WTC11 (cell line): Measurements from ENCODE around the gene TAF1B. TPM values are rescaled to one million over a fixed set of nuclear protein-coding genes. Genes with fewer than 3 reads are reported as not detected.
A peak's percentile ranks its signal among the peaks of the same experiment; 100 is the strongest.

Source experiments
- ATAC-seq: fragments of 200-7000 bp; cut with Tn5 transposase; 2 replicates; pipeline ENCODE4 v1.10.0; 2021; ENCODE audit warnings: mild to moderate bottlenecking, moderate library complexity
- CTCF ChIA-PET: fragments of 300-600 bp; sonication (Branson Sonifier 250); formaldehyde crosslinking; loops from one replicate; lab custom pipeline; 2021; ENCODE audit warnings: antibody characterized with exemption; lab: Charles Lee
- POLR2A ChIA-PET: fragments of 350-600 bp; sonication (Branson Sonifier 250); formaldehyde crosslinking; loops from one replicate; lab custom pipeline; 2021; ENCODE audit warnings: antibody characterized with exemption; lab: Charles Lee
- DNase-seq: peaks from one replicate; pipeline ENCODE4 v3.0.0; 2021; ENCODE audit warnings: low spot score
- H3K27ac Mint-ChIP-seq: 2 replicates; pipeline ENCODE4 v1.8.0; 2021; ENCODE audit warnings: mixed read lengths
- H3K27me3 Mint-ChIP-seq: 2 replicates; pipeline ENCODE4 v1.8.0; 2021; ENCODE audit warnings: low read depth, mild to moderate bottlenecking, moderate library complexity, mixed read lengths
- H3K36me3 Mint-ChIP-seq: 2 replicates; pipeline ENCODE4 v1.8.0; 2021; ENCODE audit warnings: mixed read lengths
- H3K4me1 Mint-ChIP-seq: 2 replicates; pipeline ENCODE4 v1.8.0; 2022; ENCODE audit warnings: mixed read lengths
- H3K4me3 Mint-ChIP-seq: 2 replicates; pipeline ENCODE4 v1.8.0; 2021; ENCODE audit warnings: mild to moderate bottlenecking, moderate library complexity, mixed read lengths
- H3K9me3 Mint-ChIP-seq: 2 replicates; pipeline ENCODE4 v1.8.0; 2021; ENCODE audit warnings: mixed read lengths
- CREM ChIP-seq: sonication (generic); formaldehyde crosslinking; IDR thresholded peaks from 2 replicates; pipeline ENCODE4 v1.8.1; 2022; ENCODE audit warnings: mild to moderate bottlenecking, missing genetic modification reagents, moderate library complexity
- EMX1 ChIP-seq: fragments of 250-450 bp; sonication (Bioruptor Pico); IDR thresholded peaks from 2 replicates; pipeline ENCODE4 v1.8.0; 2021; ENCODE audit warnings: mild to moderate bottlenecking
- ETV6 ChIP-seq: sonication (generic); formaldehyde crosslinking; IDR thresholded peaks from 2 replicates; pipeline ENCODE4 v1.8.1; 2022; ENCODE audit warnings: mild to moderate bottlenecking, missing genetic modification reagents
- GABPB1 ChIP-seq: sonication (generic); formaldehyde crosslinking; IDR thresholded peaks from 2 replicates; pipeline ENCODE4 v1.8.1; 2023; ENCODE audit warnings: mild to moderate bottlenecking, missing genetic modification reagents
- GRHL2 ChIP-seq: fragments of 250-450 bp; sonication (Bioruptor Pico); IDR thresholded peaks from 2 replicates; pipeline ENCODE4 v1.8.0; 2022; ENCODE audit warnings: mild to moderate bottlenecking, moderate library complexity; ENCODE audit not compliant: insufficient replicate concordance, severe bottlenecking
- TEAD1 ChIP-seq: sonication (generic); formaldehyde crosslinking; IDR thresholded peaks from 2 replicates; pipeline ENCODE4 v1.8.0; 2022; ENCODE audit warnings: mild to moderate bottlenecking, missing genetic modification reagents
- ZNF423 ChIP-seq: fragments of 250-450 bp; sonication (Bioruptor Pico); IDR thresholded peaks from 2 replicates; pipeline ENCODE4 v2.1.2; 2022; ENCODE audit warnings: mild to moderate bottlenecking, moderate library complexity
- total RNA-seq: library from RNA; stranded (reverse); gene quantifications from 3 replicates; pipeline ENCODE4 v1.2.3, GENCODE V29; 2021
- TF ChIP-seq, protein P1 (sequence below): fragments of 250-450 bp; sonication (Bioruptor Pico); IDR thresholded peaks from 2 replicates; pipeline ENCODE4 v1.9.0; 2021; ENCODE audit warnings: mild to moderate bottlenecking
- TF ChIP-seq, protein P2 (sequence below): sonication (generic); formaldehyde crosslinking; IDR thresholded peaks from 2 replicates; pipeline ENCODE4 v1.8.0; 2022; ENCODE audit warnings: mild to moderate bottlenecking, missing genetic modification reagents
- TF ChIP-seq, protein P3 (sequence below): sonication (generic); formaldehyde crosslinking; IDR thresholded peaks from 2 replicates; pipeline ENCODE4 v1.8.1; 2023; ENCODE audit warnings: mild to moderate bottlenecking, moderate library complexity, missing genetic modification reagents
- TF ChIP-seq, protein P4 (sequence below): fragments of 250-450 bp; sonication (Bioruptor Pico); conservative IDR thresholded peaks from 2 replicates; pipeline ENCODE4 v1.9.0; 2021; ENCODE audit warnings: mild to moderate bottlenecking
- TF ChIP-seq, protein P5 (sequence below): sonication (generic); formaldehyde crosslinking; conservative IDR thresholded peaks from 2 replicates; pipeline ENCODE4 v1.8.1; 2023; ENCODE audit warnings: mild to moderate bottlenecking, low read depth, missing genetic modification reagents, moderate library complexity

Gene TAF1B
- total RNA-seq, 1 experiment from 2014 or later = 28.8 TPM

DNA sequence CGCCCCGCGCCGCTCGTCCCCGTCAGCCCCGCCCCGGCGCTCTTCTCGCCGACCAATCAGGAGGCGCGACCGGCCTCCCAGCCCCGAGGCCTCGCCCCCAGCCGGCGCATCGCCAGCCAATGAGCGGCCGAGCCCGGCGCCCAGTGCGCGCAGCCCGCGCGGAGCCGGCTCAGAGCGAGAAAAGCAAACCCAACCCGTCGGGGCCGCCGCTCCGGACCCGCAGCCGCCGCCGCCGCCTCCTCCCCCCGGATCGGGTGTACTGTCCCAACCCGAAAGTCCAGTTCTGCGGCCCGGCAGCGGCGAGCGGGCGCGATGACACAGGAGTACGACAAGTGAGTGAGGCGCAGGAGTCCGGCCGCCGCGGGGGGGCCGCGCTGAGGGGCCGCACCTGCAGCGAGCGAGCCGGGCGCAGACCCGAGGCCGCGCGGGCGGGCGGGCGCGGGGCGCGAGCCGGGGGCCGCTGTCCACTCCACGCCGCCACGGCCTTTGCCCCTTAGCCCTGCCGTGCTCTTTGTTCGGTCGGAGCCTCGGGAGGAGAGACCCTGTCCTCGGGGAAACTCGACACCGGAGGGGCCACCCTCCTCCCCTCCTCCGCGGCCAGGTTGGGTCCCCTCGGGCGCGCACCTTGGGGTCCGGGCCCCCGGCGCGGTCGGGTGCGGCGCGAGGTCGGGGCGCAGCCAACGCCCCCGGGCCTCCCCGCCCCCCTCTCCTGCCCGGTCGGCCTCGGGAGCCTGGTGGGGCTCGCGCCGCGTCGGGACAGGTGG, 108.4 kb downstream of the TAF1B start, which contains the start of gene GRHL1 (continued):
- TF ChIP-seq ZNF423 (CRISPR knock-in tag) (peak; percentile 71; the same call in 1 of the 2 replicates), EMX1 (CRISPR knock-in tag) (no peak)
- TF ChIP-seq, all 79 proteins: peak for 5

DNA sequence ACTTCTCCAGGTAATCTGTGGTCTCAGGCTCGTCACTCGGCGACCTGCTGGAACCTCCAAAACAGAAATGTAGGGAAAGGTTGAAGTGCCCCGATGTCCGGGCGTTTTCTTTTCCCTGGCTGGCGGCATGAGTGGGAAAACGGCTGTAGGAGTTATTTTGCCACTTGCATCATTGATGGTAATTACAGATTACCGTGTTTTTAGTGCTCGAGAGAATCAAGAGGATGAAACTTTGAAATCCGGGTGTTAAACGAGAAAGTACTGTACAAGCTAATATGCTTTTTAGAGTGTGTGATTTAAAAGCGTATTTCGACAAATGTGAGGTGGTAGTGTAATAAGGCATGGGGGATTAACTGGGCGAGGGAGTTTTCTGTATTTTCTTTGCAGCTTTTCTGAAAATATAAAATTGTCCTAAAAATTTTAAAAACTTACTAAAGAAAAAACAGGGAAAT, 109.0 kb downstream of the TAF1B start:
- peak; percentile 29 for DNase-seq

DNA sequence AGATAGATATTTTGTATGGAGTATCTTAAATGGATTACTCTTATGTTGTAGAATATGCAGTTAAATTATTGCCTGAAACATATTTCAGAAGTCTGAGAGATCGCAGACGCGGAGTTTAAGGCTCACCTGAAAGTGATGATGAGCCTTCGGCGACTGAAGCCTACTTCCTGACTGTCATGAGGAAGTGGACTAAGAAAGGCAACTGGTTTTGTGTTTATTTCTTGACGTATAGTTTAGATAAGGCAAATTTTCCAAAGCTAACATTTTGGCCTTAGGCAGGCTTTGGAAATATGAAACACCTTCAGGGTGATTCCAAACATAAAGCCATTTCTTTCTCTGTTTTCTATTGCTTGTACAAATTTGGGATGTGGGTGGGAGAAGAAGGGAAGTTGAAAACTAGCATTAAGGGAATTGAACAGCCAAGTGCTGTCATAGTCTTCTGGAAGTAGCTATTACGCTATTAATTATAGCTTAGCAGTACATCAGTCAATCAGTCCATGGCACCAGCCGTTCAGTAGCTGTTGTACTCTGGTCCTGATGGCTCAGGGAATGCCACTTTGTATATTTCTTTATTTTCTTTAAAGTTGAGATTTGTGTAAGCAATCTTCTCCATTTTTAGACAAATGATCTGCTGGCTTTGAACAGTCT, 109.7 kb downstream of the TAF1B start:
- no peak for DNase-seq
- POLR2A ChIA-PET = no interaction called here
- H3K9me3 Mint-ChIP-seq = no peaks in the 10 kb centered on the region
- TF ChIP-seq GABPB1 (CRISPR knock-in tag) = no peak
- TF ChIP-seq, protein P1, sequence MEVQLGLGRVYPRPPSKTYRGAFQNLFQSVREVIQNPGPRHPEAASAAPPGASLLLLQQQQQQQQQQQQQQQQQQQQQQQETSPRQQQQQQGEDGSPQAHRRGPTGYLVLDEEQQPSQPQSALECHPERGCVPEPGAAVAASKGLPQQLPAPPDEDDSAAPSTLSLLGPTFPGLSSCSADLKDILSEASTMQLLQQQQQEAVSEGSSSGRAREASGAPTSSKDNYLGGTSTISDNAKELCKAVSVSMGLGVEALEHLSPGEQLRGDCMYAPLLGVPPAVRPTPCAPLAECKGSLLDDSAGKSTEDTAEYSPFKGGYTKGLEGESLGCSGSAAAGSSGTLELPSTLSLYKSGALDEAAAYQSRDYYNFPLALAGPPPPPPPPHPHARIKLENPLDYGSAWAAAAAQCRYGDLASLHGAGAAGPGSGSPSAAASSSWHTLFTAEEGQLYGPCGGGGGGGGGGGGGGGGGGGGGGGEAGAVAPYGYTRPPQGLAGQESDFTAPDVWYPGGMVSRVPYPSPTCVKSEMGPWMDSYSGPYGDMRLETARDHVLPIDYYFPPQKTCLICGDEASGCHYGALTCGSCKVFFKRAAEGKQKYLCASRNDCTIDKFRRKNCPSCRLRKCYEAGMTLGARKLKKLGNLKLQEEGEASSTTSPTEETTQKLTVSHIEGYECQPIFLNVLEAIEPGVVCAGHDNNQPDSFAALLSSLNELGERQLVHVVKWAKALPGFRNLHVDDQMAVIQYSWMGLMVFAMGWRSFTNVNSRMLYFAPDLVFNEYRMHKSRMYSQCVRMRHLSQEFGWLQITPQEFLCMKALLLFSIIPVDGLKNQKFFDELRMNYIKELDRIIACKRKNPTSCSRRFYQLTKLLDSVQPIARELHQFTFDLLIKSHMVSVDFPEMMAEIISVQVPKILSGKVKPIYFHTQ (CRISPR knock-in tag) = no peak
- TF ChIP-seq ETV6 = no peak
- TF ChIP-seq, all 79 proteins: peak for 0
- no peaks in the 10 kb centered on the region for H3K36me3 Mint-ChIP-seq
- CTCF ChIA-PET = no interaction called here
- H3K4me3 Mint-ChIP-seq = peak overlapping the region; percentile 70
- peaks cover 19% of the 10 kb centered on the region for H3K4me1 Mint-ChIP-seq
- peaks cover 53% of the 10 kb centered on the region for H3K27me3 Mint-ChIP-seq
- H3K27ac Mint-ChIP-seq = no peak overlapping the region
- ATAC-seq = no peak

More for the DNA sequence above, 109.0 kb downstream of the TAF1B start:
- peaks cover 19% of the 10 kb centered on the region for H3K4me1 Mint-ChIP-seq
- ChIA-PET POLR2A (no interaction called here), CTCF (no interaction called here)
- TF ChIP-seq CREM (CRISPR knock-in tag) (no peak), EMX1 (CRISPR knock-in tag) (no peak), GRHL2 (CRISPR knock-in tag) (no peak), TEAD1 (CRISPR knock-in tag) (no peak)
- TF ChIP-seq, protein P2, sequence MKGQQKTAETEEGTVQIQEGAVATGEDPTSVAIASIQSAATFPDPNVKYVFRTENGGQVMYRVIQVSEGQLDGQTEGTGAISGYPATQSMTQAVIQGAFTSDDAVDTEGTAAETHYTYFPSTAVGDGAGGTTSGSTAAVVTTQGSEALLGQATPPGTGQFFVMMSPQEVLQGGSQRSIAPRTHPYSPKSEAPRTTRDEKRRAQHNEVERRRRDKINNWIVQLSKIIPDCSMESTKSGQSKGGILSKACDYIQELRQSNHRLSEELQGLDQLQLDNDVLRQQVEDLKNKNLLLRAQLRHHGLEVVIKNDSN (CRISPR knock-in tag) = no peak
- TF ChIP-seq, protein P3, sequence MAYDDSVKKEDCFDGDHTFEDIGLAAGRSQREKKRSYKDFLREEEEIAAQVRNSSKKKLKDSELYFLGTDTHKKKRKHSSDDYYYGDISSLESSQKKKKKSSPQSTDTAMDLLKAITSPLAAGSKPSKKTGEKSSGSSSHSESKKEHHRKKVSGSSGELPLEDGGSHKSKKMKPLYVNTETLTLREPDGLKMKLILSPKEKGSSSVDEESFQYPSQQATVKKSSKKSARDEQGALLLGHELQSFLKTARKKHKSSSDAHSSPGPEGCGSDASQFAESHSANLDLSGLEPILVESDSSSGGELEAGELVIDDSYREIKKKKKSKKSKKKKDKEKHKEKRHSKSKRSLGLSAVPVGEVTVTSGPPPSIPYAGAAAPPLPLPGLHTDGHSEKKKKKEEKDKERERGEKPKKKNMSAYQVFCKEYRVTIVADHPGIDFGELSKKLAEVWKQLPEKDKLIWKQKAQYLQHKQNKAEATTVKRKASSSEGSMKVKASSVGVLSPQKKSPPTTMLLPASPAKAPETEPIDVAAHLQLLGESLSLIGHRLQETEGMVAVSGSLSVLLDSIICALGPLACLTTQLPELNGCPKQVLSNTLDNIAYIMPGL (CRISPR knock-in tag) = no peak
- TF ChIP-seq, protein P4, sequence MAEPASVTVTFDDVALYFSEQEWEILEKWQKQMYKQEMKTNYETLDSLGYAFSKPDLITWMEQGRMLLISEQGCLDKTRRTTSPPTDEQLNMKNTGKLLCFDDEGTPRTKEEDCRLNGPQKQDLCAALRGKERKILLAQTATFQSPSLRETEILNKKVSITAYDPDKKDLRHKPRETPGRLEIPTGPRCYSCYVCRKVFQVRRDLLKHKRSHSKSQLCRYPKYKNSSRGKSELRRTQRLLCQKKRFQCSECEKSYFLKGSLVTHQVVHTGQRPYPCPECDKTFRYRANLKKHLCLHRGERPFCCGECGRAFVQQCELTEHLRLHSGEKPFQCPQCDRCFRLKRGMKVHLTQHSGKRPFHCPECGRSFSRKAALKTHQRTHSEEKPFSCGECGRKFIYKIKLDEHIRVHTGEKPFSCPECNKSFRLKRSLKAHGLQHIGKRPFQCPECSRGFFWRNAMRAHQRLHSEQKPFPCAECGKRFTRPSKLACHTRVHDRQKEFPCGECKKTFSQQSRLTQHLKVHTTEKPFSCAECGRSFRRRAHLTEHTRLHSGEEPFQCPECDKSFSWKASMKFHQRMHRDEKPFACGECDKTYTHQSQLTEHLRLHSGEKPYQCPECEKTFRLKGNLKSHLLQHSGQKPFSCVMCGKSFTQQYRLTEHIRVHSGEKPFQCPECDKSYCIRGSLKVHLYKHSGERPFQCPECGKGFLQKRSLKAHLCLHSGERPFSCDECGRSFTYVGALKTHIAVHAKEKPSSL (CRISPR knock-in tag) = no peak
- TF ChIP-seq, protein P5, sequence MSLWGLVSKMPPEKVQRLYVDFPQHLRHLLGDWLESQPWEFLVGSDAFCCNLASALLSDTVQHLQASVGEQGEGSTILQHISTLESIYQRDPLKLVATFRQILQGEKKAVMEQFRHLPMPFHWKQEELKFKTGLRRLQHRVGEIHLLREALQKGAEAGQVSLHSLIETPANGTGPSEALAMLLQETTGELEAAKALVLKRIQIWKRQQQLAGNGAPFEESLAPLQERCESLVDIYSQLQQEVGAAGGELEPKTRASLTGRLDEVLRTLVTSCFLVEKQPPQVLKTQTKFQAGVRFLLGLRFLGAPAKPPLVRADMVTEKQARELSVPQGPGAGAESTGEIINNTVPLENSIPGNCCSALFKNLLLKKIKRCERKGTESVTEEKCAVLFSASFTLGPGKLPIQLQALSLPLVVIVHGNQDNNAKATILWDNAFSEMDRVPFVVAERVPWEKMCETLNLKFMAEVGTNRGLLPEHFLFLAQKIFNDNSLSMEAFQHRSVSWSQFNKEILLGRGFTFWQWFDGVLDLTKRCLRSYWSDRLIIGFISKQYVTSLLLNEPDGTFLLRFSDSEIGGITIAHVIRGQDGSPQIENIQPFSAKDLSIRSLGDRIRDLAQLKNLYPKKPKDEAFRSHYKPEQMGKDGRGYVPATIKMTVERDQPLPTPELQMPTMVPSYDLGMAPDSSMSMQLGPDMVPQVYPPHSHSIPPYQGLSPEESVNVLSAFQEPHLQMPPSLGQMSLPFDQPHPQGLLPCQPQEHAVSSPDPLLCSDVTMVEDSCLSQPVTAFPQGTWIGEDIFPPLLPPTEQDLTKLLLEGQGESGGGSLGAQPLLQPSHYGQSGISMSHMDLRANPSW (CRISPR knock-in tag) = no peak
- H3K4me3 Mint-ChIP-seq = peak overlapping the region; percentile 70
- peak; percentile 2; the same call in 1 of the 2 replicates for ATAC-seq
- no peaks in the 10 kb centered on the region for H3K36me3 Mint-ChIP-seq
- H3K27ac Mint-ChIP-seq = no peak overlapping the region
- no peaks in the 10 kb centered on the region for H3K9me3 Mint-ChIP-seq
- H3K27me3 Mint-ChIP-seq = peaks cover 54% of the 10 kb centered on the region
